HCT116 (cell line): ENCODE data around the gene PEF1.

ENCODE experiments used
- POLR2A ChIP-seq: IDR thresholded peaks from 2 replicates; pipeline ENCODE4 v1.7.0; 2011; ENCODE audit warnings: borderline replicate concordance; ENCODE audit not compliant: insufficient read depth, insufficient read length; ENCODE audit errors: extremely low read depth
- POLR2AphosphoS5 ChIP-seq: IDR thresholded peaks from 2 replicates; pipeline ENCODE4 v1.6.1; 2011; ENCODE audit warnings: mild to moderate bottlenecking, low read depth, low read length, moderate library complexity
- SP1 ChIP-seq: IDR thresholded peaks from 2 replicates; pipeline ENCODE4 v1.6.1; 2012; ENCODE audit warnings: low read depth
- SRF ChIP-seq: IDR thresholded peaks from 2 replicates; pipeline ENCODE4 v1.6.1; 2012; ENCODE audit warnings: low read depth
- YY1 ChIP-seq: IDR thresholded peaks from 2 replicates; pipeline ENCODE4 v1.6.1; 2011; ENCODE audit warnings: low read length, low read depth, moderate library complexity, mild to moderate bottlenecking; ENCODE audit not compliant: insufficient replicate concordance; ENCODE audit errors: extremely low read depth
- TF ChIP-seq, protein P1 (sequence below), 3 experiments: fragments of 200-600 bp in 1 of 3; sonication (generic) in 1 of 3; IDR thresholded peaks in 2 of 3; conservative IDR thresholded peaks in 1 of 3; 2 replicates each; pipeline ENCODE4 v1.5.1; 2012 to 2017; ENCODE audit warnings: low read depth in 2 of 3, low read length in 2 of 3, antibody characterized with exemption in 1 of 3, borderline replicate concordance in 1 of 3, control low read depth in 1 of 3, mild to moderate bottlenecking in 1 of 3, mixed read lengths in 1 of 3, mixed run types in 1 of 3, moderate library complexity in 1 of 3; ENCODE audit not compliant: insufficient read depth in 1 of 3

DNA sequence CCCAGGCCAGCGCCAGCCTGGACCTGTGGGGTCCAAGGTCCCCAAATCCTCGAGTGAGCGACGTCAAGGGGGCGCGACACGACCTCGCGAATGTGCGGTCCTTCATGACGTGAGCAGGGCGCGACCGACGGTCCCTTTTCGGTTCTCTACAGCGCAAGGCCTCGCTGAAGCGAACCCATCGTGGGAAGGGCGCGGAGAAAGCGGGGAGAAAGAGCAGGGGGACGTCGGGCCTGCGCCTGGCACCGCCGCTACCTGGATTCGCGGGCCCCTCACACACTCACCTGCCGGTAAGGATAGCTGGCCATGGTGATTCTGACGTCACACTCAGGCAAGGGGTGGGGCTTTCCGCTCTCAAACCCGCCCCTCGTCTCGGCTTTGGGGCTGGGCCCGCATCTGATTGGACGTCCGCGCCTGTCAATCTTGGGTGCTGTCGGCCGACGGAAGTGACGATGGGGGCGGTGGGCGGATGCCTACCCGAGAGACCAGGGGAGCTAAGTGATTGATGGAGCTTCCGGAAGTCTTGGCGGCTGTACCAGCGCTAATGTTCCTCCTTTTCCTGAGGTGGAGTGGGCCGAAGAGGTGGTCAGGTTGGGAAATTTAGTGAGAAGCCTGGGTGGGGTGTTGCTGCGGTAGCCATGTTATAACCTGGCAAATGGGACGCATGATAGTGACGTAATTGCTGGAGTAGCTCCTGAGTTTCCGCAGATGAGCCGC, at the start of gene PEF1:
- TF ChIP-seq, protein P1, sequence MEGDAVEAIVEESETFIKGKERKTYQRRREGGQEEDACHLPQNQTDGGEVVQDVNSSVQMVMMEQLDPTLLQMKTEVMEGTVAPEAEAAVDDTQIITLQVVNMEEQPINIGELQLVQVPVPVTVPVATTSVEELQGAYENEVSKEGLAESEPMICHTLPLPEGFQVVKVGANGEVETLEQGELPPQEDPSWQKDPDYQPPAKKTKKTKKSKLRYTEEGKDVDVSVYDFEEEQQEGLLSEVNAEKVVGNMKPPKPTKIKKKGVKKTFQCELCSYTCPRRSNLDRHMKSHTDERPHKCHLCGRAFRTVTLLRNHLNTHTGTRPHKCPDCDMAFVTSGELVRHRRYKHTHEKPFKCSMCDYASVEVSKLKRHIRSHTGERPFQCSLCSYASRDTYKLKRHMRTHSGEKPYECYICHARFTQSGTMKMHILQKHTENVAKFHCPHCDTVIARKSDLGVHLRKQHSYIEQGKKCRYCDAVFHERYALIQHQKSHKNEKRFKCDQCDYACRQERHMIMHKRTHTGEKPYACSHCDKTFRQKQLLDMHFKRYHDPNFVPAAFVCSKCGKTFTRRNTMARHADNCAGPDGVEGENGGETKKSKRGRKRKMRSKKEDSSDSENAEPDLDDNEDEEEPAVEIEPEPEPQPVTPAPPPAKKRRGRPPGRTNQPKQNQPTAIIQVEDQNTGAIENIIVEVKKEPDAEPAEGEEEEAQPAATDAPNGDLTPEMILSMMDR (IDR thresholded peaks at IDR 0.05 in 2 of 3, conservative IDR thresholded peaks at IDR 0.05 in 1 of 3; ENCODE audit: borderline replicate concordance in 1 of 3, insufficient read depth in 1 of 3, low read depth in 2 of 3, low read length in 2 of 3), result no peak
- TF ChIP-seq POLR2AphosphoS5 (peak; percentile 78), SP1 (peak; percentile 98), POLR2A (peak; percentile 59), SRF (peak; percentile 95), YY1 (peak; percentile 99)
